ENCODE data around the gene SGCE.

The SGCE gene

DNA sequence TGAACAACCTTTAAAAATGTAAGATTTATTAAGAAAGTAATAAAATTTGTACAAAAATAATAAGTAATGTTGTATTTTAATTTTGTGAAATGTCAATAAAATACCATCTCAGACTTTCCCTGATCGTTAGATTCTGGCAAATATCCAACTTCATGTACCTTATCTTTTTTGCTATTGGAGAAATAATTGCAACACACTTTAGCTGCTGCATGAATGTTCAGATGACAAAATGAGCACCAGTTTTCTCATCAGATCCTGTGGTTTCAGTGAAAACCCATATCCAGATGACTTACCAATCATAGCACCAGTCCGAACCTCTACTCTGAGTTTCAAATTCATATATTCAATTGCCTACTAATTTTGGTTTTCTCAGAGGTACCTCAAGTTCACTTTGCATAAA, 76.5 kb downstream of the SGCE start:
- Histone ChIP-seq H3K27ac (no peak overlapping the region), H3K4me2 (no peak overlapping the region)
- TF ChIP-seq Cebpa-rat (IDR thresholded peaks at IDR 0.05): no peak

DNA sequence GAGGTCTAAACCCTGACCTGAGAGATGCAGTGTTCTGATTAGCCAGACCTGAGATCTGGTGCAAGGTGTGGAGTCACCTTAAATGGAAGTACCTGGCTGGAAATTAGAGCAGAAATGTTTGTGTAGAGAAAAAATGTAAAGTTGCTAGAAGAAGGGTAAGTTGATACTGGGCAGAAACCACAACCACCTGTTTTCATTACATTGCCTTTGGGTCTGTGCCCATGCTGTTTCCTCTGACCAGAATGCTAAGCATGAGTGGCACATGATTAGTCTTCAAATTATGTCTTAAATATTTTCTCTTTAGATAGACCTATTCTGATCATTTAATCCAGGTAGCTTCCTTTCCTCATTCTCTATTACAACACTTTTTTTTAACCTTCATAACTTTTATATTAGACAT, 77.3 kb downstream of the SGCE start:
- no peaks in the 10 kb centered on the region for H3K4me1 ChIP-seq
- no peaks in the 10 kb centered on the region for H3K27me3 ChIP-seq
- H3K27ac ChIP-seq: no peak overlapping the region
- no peak overlapping the region for H3K9ac ChIP-seq
- H3K9me3 ChIP-seq: peaks cover 30% of the 10 kb centered on the region
- peaks cover 53% of the 10 kb centered on the region for H3K36me3 ChIP-seq
- no peak overlapping the region for H3K4me2 ChIP-seq
- no peak for TF ChIP-seq Cebpa-rat (IDR thresholded peaks at IDR 0.05)
- no peak overlapping the region for H3K4me3 ChIP-seq
- no peaks in the 10 kb centered on the region for H4K20me1 ChIP-seq

More for the DNA sequence above, 76.5 kb downstream of the SGCE start:
- Histone ChIP-seq H3K9me3 (peaks cover 21% of the 10 kb centered on the region), H3K9ac (no peak overlapping the region), H3K27me3 (no peaks in the 10 kb centered on the region), H3K4me1 (no peaks in the 10 kb centered on the region), H3K4me3 (no peak overlapping the region), H4K20me1 (no peaks in the 10 kb centered on the region), H3K36me3 (peaks cover 54% of the 10 kb centered on the region)

DNA sequence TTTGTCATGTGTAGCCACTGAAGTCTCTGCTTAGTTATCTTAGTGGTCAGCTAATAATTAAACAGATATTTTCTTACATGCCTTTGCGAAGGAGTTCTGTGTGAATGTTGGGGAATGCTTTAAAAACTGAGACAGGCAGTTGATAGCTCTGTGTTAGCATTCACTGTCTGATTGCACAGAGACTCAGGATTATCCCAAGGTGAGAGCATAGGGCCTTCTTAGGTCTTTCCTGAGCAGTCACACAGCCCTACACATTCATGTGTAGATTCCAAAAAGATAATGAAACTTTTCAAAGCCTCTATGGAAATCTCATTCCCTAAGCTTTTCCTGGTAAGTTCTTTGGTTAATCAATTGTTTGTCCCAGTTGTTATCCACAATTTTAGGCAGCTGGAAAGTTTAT, 78.6 kb downstream of the SGCE start:
- Histone ChIP-seq H3K9ac (no peak overlapping the region), H3K4me2 (no peak overlapping the region), H3K27me3 (no peaks in the 10 kb centered on the region), H3K4me1 (no peaks in the 10 kb centered on the region), H3K9me3 (peaks cover 41% of the 10 kb centered on the region), H3K4me3 (no peak overlapping the region), H3K36me3 (peaks cover 59% of the 10 kb centered on the region), H3K27ac (no peak overlapping the region), H4K20me1 (no peaks in the 10 kb centered on the region)
- no peak for TF ChIP-seq Cebpa-rat (IDR thresholded peaks at IDR 0.05)

DNA sequence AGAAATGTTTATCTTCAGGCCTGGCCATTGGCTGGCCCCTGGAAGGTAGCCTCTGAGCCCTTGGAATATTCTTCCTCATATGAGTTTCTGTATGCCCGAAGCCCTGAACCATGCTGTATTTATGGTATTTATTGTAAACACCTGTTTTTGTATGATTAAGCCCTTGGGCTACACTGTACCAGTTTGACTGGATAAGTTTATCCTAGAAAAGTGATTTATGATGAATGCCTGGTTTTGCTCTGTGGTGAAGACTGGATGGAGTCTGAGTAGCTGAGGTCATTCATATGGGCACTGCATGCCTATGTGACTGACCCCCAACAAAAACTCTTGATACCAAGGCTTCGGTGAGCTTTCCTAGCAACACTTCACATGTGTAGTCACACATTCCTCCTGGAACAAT, 79.6 kb downstream of the SGCE start:
- no peak overlapping the region for H3K4me2 ChIP-seq
- H3K36me3 ChIP-seq: peaks cover 56% of the 10 kb centered on the region
- H3K9me3 ChIP-seq: peaks cover 42% of the 10 kb centered on the region
- no peaks in the 10 kb centered on the region for H4K20me1 ChIP-seq
- H3K4me1 ChIP-seq: no peaks in the 10 kb centered on the region
- H3K4me3 ChIP-seq: no peak overlapping the region
- TF ChIP-seq Cebpa-rat (IDR thresholded peaks at IDR 0.05): no peak
- H3K27ac ChIP-seq: no peak overlapping the region
- no peak overlapping the region for H3K9ac ChIP-seq
- H3K27me3 ChIP-seq: no peaks in the 10 kb centered on the region

DNA sequence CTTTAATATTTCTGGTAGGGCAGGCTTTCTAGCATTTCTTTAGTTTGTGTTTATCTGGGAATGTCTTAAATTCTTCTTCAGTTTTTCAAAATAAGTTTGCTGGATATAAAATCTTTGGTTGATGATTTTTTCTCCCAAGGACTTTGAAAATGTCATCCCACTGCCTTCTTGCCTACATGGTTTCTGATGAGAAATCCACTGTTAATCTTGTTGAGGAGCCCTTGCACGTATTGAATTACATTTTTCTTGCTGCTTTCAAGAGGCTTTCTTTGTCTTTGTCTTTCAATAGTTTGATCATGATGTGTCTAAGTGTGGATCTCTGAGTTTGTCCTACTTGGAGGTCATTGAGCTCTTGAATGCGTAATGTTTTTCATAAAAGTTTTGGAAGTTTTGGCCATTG, 80.3 kb downstream of the SGCE start:
- H3K9me3 ChIP-seq: peaks cover 42% of the 10 kb centered on the region
- H3K9ac ChIP-seq: no peak overlapping the region
- no peak for TF ChIP-seq Cebpa-rat (IDR thresholded peaks at IDR 0.05)
- no peak overlapping the region for H3K4me3 ChIP-seq
- H3K4me2 ChIP-seq: no peak overlapping the region
- H3K27me3 ChIP-seq: no peaks in the 10 kb centered on the region
- H4K20me1 ChIP-seq: no peaks in the 10 kb centered on the region
- H3K27ac ChIP-seq: no peak overlapping the region
- peaks cover 60% of the 10 kb centered on the region for H3K36me3 ChIP-seq
- no peaks in the 10 kb centered on the region for H3K4me1 ChIP-seq

DNA sequence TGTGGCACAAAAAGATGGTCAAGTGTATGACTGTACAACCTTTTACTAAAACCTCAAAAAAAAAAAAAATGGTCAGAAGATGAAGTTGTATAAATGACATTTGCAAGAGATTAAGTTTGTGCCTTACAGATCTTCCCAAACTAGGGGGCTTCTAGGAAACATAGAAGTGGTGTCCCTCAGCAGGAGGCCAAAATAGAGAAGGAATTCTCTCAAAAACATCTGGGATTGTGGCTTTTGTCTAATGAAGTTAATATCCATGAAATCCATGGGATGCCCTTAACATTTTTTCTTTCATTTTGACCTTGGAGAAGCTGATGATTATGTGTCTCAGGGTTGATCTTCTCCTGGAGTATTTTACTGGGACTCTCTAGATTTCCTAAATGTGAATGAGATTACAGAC, 84.1 kb downstream of the SGCE start:
- Histone ChIP-seq H3K9me3 (peaks cover 42% of the 10 kb centered on the region), H3K4me1 (no peaks in the 10 kb centered on the region), H3K9ac (no peak overlapping the region)

DNA sequence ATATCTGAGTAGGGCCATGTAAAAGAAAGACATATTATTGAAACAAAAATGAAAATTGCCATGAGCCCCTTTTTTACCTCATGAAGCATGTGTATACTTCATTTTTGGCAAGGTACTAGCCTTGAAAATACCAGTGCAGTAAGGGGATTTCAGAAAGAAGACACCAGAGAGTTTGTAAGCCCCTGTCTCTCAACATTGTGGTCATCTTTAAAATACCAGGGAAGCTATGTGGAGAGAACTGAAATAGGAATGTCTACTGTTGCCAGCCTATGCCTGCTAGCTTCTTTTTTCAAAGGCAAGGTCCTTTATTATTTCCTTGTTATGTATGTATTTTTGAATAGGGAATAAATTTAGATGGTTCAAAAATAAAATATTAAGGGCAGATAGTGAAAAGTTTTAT, 88.5 kb downstream of the SGCE start:
- H3K27me3 ChIP-seq: no peaks in the 10 kb centered on the region
- no peak for TF ChIP-seq Cebpa-rat (IDR thresholded peaks at IDR 0.05)
- H4K20me1 ChIP-seq: no peaks in the 10 kb centered on the region
- no peak overlapping the region for H3K27ac ChIP-seq
- no peak overlapping the region for H3K4me3 ChIP-seq
- H3K9me3 ChIP-seq: peaks cover under 1% of the 10 kb centered on the region; the same call in 1 of the 2 replicates
- no peak overlapping the region for H3K9ac ChIP-seq
- peaks cover 4% of the 10 kb centered on the region; the same call in 1 of the 2 replicates for H3K4me1 ChIP-seq
- H3K36me3 ChIP-seq: peaks cover 18% of the 10 kb centered on the region
- H3K4me2 ChIP-seq: no peak overlapping the region

More for the DNA sequence above, 84.1 kb downstream of the SGCE start:
- Histone ChIP-seq H3K27ac (no peak overlapping the region), H3K36me3 (peaks cover 46% of the 10 kb centered on the region), H3K4me3 (no peak overlapping the region), H4K20me1 (no peaks in the 10 kb centered on the region), H3K4me2 (no peak overlapping the region), H3K27me3 (no peaks in the 10 kb centered on the region)
- TF ChIP-seq Cebpa-rat (IDR thresholded peaks at IDR 0.05): no peak

DNA sequence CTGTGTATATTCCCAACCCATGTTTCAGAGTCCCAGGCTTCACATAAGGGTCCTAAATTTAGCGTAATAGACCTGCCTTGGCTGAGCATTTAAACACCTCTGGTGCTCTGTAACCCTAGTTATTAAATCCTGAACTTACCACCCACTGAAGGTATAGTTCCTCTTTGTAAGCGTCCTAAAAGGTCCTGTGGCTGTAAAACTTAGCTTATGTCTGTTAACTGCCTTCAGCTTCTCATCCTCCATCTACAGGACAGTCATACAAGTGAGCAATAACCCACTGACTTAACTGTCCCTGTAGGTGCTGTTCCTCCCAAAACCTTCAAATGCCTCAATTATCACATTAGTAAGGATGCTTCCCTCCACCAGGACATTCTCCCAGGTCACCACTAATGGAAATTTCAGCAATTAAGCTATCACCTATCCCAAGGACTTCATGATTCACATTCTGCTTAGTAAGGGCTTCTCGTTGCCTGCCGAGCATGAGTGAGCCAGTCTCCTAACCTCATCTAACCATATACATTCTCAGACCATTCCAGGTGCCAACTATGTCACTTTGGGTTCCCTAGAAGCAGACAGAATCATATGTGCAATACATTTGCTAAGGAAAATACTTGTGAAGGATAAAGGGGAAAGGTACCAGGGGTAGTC, 90.6 kb downstream of the SGCE start:
- H3K4me1 ChIP-seq: peaks cover 9% of the 10 kb centered on the region; the same call in 1 of the 2 replicates
- peaks cover 8% of the 10 kb centered on the region; the same call in 1 of the 2 replicates for H3K36me3 ChIP-seq
- H4K20me1 ChIP-seq: no peaks in the 10 kb centered on the region
- H3K4me3 ChIP-seq: no peak overlapping the region
- no peaks in the 10 kb centered on the region for H3K9me3 ChIP-seq
- no peak overlapping the region for H3K4me2 ChIP-seq
- no peak overlapping the region for H3K9ac ChIP-seq
- no peaks in the 10 kb centered on the region for H3K27me3 ChIP-seq
- H3K27ac ChIP-seq: no peak overlapping the region
- TF ChIP-seq Cebpa-rat (IDR thresholded peaks at IDR 0.05): no peak

- H3K4me3 ChIP-seq: no peak overlapping the region
- no peaks in the 10 kb centered on the region for H3K9me3 ChIP-seq
- peaks cover 9% of the 10 kb centered on the region; the same call in 1 of the 2 replicates for H3K4me1 ChIP-seq
- no peaks in the 10 kb centered on the region for H3K27me3 ChIP-seq
- H3K27ac ChIP-seq: no peak overlapping the region
- TF ChIP-seq Cebpa-rat (IDR thresholded peaks at IDR 0.05): no peak
- peak overlapping the region; percentile 9; the same call in 1 of the 2 replicates for H3K4me2 ChIP-seq
- no peaks in the 10 kb centered on the region for H4K20me1 ChIP-seq
- peaks cover 10% of the 10 kb centered on the region for H3K36me3 ChIP-seq
- H3K9ac ChIP-seq: no peak overlapping the region
Measured at GRCh38 chr7:94562525-94562924, 93.4 kb downstream of the SGCE start.

- H3K9ac ChIP-seq: no peak overlapping the region
- no peak overlapping the region for H3K27ac ChIP-seq
- H4K20me1 ChIP-seq: no peaks in the 10 kb centered on the region
- H3K4me1 ChIP-seq: peaks cover 9% of the 10 kb centered on the region; the same call in 1 of the 2 replicates
- peaks cover 15% of the 10 kb centered on the region for H3K36me3 ChIP-seq
- no peak overlapping the region for H3K4me3 ChIP-seq
- H3K27me3 ChIP-seq: no peaks in the 10 kb centered on the region
- H3K9me3 ChIP-seq: no peaks in the 10 kb centered on the region
- TF ChIP-seq Cebpa-rat (IDR thresholded peaks at IDR 0.05): no peak
- H3K4me2 ChIP-seq: peak overlapping the region; percentile 9; the same call in 1 of the 2 replicates
Measured at GRCh38 chr7:94561841-94562514, 94.0 kb downstream of the SGCE start.
